Neuron (in vitro differentiated cells): ENCODE data around the gene CNNM2.

Experiments used
- H2AFZ ChIP-seq: one replicate; pipeline ENCODE4 v1.6.1; 2013; ENCODE audit warnings: low read depth, mild to moderate bottlenecking, inconsistent platforms, low read length, moderate library complexity
- H3K27me3 ChIP-seq: one replicate; pipeline ENCODE4 v1.6.1; 2013; ENCODE audit warnings: low read length; ENCODE audit not compliant: insufficient read depth
- H3K36me3 ChIP-seq: one replicate; pipeline ENCODE4 v1.6.1; 2013; ENCODE audit warnings: low read length; ENCODE audit not compliant: insufficient read depth
- H3K4me1 ChIP-seq: one replicate; pipeline ENCODE4 v1.6.1; 2013; ENCODE audit warnings: low read length; ENCODE audit not compliant: insufficient read depth
- H3K4me3 ChIP-seq: 2 replicates; pipeline ENCODE4 v1.5.1; 2013; ENCODE audit warnings: mild to moderate bottlenecking, low read length, moderate library complexity
- H3K9me3 ChIP-seq: one replicate; pipeline ENCODE4 v1.6.1; 2013; ENCODE audit warnings: low read length

CNNM2 gene

DNA sequence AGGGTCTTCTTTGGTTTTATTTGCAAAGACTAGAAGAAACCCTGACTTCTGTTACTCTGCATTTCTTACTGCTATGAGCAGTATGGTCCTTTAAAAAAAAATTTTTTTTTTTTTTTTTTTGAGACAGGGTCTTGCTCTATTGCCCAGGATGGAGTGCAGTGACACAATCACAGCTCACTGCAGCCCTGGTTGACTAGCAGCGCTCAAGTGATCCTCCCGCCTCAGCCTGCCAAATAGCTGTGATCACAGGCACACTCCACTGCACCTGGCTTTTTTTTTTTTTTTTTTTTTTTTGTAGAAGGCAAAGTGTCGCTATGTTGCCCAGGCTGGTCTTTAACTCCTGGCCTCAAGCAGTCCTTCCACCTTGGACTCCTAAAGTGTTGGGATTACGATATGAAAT, 17.4 kb downstream of the CNNM2 start:
- Histone ChIP-seq H3K4me1 (no peaks in the 10 kb centered on the region), H3K27me3 (no peaks in the 10 kb centered on the region), H3K4me3 (no peak overlapping the region), H2AFZ (no peak overlapping the region), H3K9me3 (peaks cover 5% of the 10 kb centered on the region), H3K36me3 (no peaks in the 10 kb centered on the region)

DNA sequence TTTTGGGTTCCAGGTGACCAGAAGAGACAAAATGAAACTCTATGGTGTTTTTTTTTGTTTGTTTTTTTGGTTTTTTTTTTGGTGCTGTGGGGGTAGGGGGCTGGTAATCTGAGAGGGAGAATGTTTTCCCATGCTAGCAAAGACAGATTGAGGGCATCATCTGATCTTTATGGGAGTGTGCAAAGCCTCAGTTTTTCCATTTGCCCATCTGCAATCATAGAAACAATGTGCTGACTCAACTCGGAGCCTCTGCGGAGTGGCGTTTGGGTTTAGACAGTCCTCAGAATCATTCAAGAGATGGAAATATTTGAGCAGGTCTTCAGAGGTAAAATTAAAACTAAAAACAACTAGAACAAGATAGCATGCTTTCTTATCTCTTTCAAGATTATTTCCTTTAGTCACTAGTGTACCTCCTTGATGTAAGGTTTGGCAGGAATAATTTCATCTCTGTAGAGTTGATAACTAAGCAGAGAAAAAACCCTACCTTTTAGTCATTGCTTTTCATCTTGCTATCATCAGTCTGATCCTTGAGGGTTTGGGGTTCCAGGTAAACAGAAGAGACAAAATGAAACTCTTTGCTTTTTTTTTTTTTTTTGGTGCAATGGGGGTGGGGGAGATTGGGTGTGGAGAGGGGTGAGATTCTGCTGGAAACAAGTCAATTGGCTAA, 18.0 kb downstream of the CNNM2 start:
- Histone ChIP-seq H3K27me3 (no peaks in the 10 kb centered on the region), H3K9me3 (peaks cover 3% of the 10 kb centered on the region), H3K4me3 (no peak overlapping the region), H3K4me1 (no peaks in the 10 kb centered on the region), H2AFZ (no peak overlapping the region), H3K36me3 (no peaks in the 10 kb centered on the region)

DNA sequence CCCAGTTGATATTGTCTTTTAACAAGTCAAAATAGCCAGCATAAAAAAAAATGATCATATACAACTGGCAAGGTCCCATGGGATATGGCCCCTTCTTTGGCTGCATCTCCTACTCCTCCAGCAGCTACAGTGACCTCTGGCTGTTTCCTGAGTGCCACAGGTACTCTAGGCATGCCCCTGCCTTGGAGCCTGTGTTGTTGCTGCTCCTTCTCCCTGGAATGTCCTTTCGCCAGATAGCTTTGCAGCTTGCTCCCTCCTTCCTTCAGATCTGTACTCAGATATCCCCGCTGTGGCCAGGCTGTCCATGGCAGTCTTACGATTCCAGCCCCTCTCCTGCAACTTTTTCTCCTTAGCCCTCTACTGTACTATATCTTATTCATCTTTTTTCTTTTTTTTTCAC, 23.3 kb downstream of the CNNM2 start:
- H3K36me3 ChIP-seq: no peaks in the 10 kb centered on the region
- H3K4me3 ChIP-seq: no peak overlapping the region
- H3K9me3 ChIP-seq: no peaks in the 10 kb centered on the region
- no peaks in the 10 kb centered on the region for H3K27me3 ChIP-seq
- H3K4me1 ChIP-seq: no peaks in the 10 kb centered on the region
- H2AFZ ChIP-seq: no peak overlapping the region

DNA sequence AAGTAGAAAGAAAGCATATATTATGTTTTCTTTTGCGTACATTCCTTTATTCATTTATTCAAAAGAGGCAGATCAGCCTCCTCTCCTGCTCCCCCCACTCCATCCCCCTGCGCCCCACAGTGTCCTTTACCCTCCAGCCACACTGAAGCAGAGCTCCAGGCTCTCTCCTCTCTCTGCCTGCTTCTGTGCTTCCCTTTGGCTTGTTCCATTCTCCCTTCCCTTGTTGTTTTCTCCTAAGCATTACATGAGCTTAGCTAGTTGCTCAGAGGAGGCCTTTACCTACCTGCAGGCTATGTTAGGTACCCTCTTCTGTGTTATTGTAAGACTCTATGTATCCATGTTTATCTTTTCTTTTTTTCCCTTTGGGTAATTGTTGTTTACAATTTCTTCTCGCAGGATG, 27.4 kb downstream of the CNNM2 start:
- no peaks in the 10 kb centered on the region for H3K36me3 ChIP-seq
- H3K9me3 ChIP-seq: no peaks in the 10 kb centered on the region
- H3K4me1 ChIP-seq: no peaks in the 10 kb centered on the region
- no peak overlapping the region for H3K4me3 ChIP-seq
- H2AFZ ChIP-seq: no peak overlapping the region
- no peaks in the 10 kb centered on the region for H3K27me3 ChIP-seq

DNA sequence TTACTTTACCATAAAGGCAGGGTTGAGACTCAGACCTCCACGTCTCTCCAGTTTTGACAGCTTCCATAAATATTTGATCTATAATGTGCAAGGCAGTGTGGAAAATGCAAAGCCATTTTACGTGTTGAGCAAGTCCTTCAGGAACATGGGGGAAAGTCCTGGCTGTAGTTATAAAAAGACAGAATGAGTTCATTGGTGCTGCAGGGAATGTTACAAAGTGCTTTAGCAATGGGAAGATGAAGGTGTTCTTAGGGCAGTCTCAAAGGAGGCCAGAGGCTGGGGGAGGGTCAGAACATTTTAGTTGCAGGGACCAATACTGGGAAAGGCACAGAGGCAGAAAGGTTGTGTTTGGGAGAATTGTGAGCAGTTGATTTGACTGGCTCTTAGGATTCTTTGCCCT, 27.9 kb downstream of the CNNM2 start:
- no peaks in the 10 kb centered on the region for H3K27me3 ChIP-seq

DNA sequence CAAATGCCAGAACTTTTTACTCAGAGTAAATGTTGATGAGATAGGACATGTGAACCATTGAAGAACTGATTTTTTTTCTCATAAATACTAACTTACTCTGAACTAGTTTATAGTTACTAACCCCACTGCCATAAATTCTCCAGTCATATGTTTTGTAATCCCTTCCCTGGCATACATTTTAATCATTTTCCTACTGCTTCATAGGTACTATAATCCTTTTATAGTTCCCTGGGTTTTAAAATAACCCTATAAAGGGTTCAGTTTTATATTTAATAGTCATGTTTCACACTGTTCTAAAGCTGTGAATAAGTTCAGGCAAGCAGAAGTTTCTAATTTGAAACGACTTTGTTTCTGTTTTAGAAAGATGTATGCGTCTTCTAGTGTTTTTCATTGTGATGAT, 28.9 kb downstream of the CNNM2 start:
- no peaks in the 10 kb centered on the region for H3K9me3 ChIP-seq
- no peak overlapping the region for H3K4me3 ChIP-seq
- H3K27me3 ChIP-seq: no peaks in the 10 kb centered on the region
- no peaks in the 10 kb centered on the region for H3K36me3 ChIP-seq
- no peak overlapping the region for H2AFZ ChIP-seq
- H3K4me1 ChIP-seq: no peaks in the 10 kb centered on the region

More for the DNA sequence above, 27.9 kb downstream of the CNNM2 start:
- no peak overlapping the region for H2AFZ ChIP-seq
- no peak overlapping the region for H3K4me3 ChIP-seq
- H3K9me3 ChIP-seq: no peaks in the 10 kb centered on the region
- no peaks in the 10 kb centered on the region for H3K36me3 ChIP-seq
- no peaks in the 10 kb centered on the region for H3K4me1 ChIP-seq

DNA sequence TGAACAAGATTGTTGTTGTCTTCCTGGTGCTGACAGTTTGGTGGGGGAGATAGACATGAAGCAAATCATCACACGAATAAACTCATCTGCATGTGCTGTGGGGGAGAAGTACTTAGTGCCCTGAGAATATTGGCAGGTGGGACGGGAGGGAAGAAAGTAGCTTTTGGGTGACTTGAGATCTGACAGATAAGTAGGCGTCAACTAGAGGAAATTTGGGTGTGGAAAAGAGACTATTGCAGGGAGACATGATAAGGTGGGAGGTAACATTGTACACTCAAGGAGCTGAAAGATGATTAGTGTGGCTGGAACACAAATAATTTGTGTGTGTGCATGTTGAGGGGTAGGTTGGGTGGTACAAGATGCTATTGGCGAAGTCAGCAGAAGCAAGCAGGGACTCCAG, 30.1 kb downstream of the CNNM2 start:
- no peaks in the 10 kb centered on the region for H3K27me3 ChIP-seq
- no peak overlapping the region for H3K4me3 ChIP-seq
- H2AFZ ChIP-seq: no peak overlapping the region
- H3K4me1 ChIP-seq: no peaks in the 10 kb centered on the region
- no peaks in the 10 kb centered on the region for H3K9me3 ChIP-seq
- H3K36me3 ChIP-seq: no peaks in the 10 kb centered on the region

DNA sequence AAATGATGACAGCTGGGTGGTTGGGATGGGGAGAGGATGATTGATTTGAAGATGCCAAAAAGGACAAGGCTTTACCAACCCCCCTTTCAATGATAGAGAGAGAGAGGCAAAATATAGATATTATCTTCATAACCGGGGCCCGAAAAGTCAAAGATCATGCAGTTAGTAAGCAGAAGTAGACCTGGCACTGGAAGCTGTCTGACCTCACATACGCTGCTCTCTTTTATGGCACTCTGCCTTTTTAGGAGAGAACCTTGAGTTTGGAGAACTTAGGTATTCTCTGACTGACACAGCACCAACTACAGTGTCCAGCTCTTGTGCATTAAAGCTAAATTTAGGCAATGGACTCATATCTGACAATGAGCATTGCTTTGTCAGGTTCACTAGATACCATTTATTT, 30.7 kb downstream of the CNNM2 start:
- Histone ChIP-seq H3K4me3 (no peak overlapping the region), H3K9me3 (no peaks in the 10 kb centered on the region), H3K4me1 (no peaks in the 10 kb centered on the region)

DNA sequence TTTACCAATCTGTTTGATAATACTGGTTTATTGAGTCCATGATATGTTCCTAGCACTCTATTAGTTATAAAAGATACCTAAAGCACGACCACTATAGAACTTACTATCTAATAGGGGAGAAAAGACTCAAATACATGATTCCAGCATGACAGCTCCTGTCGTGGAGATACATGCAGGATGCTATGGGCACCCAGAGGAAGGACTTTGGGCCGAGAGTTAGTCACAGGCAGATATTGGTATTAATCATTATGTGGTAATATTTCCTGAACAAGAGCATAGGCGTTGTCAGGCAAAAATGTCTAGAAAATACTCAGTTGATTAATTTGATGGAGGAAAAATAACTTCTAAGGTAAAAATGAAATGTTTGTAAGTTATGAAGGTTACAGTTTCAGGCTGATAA, 31.8 kb downstream of the CNNM2 start:
- peaks cover 1% of the 10 kb centered on the region for H3K9me3 ChIP-seq
- H3K4me3 ChIP-seq: no peak overlapping the region
- no peak overlapping the region for H2AFZ ChIP-seq
- no peaks in the 10 kb centered on the region for H3K36me3 ChIP-seq
- no peaks in the 10 kb centered on the region for H3K27me3 ChIP-seq
- H3K4me1 ChIP-seq: no peaks in the 10 kb centered on the region

More for the DNA sequence above, 30.7 kb downstream of the CNNM2 start:
- H2AFZ ChIP-seq: no peak overlapping the region
- no peaks in the 10 kb centered on the region for H3K27me3 ChIP-seq
- no peaks in the 10 kb centered on the region for H3K36me3 ChIP-seq

DNA sequence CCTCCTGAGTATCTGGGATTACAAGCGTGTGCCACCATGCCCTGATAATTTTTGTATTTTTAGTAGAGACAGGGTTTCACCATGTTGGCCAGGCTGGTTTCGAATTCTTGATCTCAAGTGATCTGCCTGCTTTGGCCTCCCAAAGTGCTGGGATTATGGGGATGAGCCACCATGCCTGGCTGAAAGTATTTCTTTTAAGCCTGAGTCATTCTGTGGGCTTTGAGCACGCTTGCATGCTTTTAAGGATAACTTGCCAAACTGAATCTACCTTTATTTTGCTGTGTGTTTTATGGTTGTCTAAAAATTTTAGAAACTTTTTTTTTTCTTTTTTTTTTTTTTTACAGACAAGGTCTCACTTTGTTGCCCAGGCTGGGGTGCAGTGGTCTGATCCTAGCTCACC, 33.2 kb downstream of the CNNM2 start:
- peaks cover 1% of the 10 kb centered on the region for H3K9me3 ChIP-seq
- H3K4me1 ChIP-seq: no peaks in the 10 kb centered on the region
- H2AFZ ChIP-seq: no peak overlapping the region
- no peak overlapping the region for H3K4me3 ChIP-seq
- H3K27me3 ChIP-seq: no peaks in the 10 kb centered on the region
- no peaks in the 10 kb centered on the region for H3K36me3 ChIP-seq

DNA sequence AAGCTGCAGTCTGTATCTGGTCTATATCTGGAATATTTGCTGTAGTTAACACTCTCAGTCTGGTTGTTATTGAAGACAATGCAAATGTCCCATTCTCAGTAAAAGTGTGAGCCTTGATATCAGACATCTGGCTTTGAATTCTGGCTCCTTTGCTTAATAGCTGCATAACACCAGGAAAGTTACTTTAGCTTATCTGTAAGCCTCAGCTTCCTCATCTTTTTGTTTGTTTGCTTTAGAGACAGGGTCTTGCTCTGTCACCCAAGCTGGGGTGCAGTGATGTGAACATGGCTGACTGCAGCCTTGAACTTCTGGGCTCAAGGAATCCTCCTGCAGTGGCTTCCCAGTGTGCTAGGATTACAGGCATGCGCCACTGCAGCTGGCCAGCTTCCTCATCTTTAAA, 41.3 kb downstream of the CNNM2 start:
- no peaks in the 10 kb centered on the region for H3K27me3 ChIP-seq
- H3K4me1 ChIP-seq: no peaks in the 10 kb centered on the region
- H3K9me3 ChIP-seq: peaks cover 1% of the 10 kb centered on the region
- H2AFZ ChIP-seq: no peak overlapping the region
- no peaks in the 10 kb centered on the region for H3K36me3 ChIP-seq
- H3K4me3 ChIP-seq: no peak overlapping the region

DNA sequence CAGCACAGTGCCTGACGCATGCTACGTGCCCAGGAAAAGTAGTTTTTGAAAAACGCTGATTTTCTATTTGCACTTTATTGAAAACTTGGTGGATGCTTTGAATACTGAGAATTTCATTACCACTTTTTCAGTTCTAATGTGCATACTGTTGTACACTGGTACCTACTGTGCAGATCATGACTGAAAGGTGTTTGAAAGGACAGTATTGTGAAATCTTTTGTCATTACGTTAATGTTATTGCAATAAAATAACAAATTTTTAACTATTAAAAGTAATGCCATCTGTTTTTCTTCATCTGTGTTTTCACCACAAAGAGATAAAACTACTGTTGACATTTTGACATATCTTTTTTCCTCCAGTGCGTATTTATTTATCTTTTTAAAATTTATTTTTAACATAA, 42.1 kb downstream of the CNNM2 start:
- Histone ChIP-seq H3K27me3 (no peaks in the 10 kb centered on the region), H3K4me3 (no peak overlapping the region), H3K36me3 (no peaks in the 10 kb centered on the region), H3K9me3 (no peaks in the 10 kb centered on the region), H3K4me1 (no peaks in the 10 kb centered on the region), H2AFZ (no peak overlapping the region)

DNA sequence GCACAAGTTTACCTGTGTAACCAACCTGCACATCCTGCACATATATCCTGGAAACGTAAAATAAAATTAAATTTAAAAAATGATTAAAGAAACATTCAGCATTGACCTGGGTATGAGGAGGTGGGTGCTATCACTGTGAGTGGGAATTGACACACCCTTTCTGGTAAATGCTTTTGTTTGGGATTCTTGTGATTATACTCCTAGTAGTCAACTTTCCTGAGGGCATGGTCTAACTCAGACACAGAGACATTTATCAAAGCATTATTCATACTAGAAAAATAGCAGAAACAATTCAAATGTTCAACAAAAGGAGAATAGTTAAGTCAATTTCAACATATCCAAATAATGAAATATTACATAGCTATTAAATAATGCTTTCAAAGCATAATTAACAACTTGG, 44.2 kb downstream of the CNNM2 start:
- H3K9me3 ChIP-seq: no peaks in the 10 kb centered on the region
- H3K4me3 ChIP-seq: no peak overlapping the region
- no peaks in the 10 kb centered on the region for H3K4me1 ChIP-seq
- H3K36me3 ChIP-seq: no peaks in the 10 kb centered on the region
- no peaks in the 10 kb centered on the region for H3K27me3 ChIP-seq
- H2AFZ ChIP-seq: no peak overlapping the region
